ENCODE results near the gene ZBTB43. TPM values are rescaled to one million over a fixed set of nuclear protein-coding genes. Genes with fewer than 3 reads are reported as not detected.

ZBTB43 gene
- total RNA-seq, 1 experiment from 2014 or later = 15.4 TPM

GRCh38 chr9:126854734-126855133 lies 49.9 kb downstream of the ZBTB43 start:
- no peak overlapping the region for H2AFZ ChIP-seq (ENCODE audit: low read depth, low read length, poor library complexity, severe bottlenecking)
- POLR2A ChIA-PET = no interaction called here
- DNase-seq (ENCODE audit: low read depth, low spot score) = no peak
- no peak overlapping the region for H3K4me3 ChIP-seq (replicated peaks in 1 of 2; ENCODE audit: low read depth in 1 of 2, low read length in 2 of 2)
- H3K9ac ChIP-seq (ENCODE audit: low read length) = no peak overlapping the region
- CTCF ChIA-PET = interaction anchor here (0.7 kb wide), 1 partner anchor 349 kb away, joined by 3 read pairs; no protein-coding TSS in a partner anchor
- no peaks in the 10 kb centered on the region for H3K36me3 ChIP-seq (ENCODE audit: control insufficient read depth in 1 of 2, insufficient read depth in 2 of 2, low read length in 2 of 2)
- BruUV-seq (replicated peaks) = no TSS peak
- ATAC-seq = no peak
- no peaks in the 10 kb centered on the region for H4K20me1 ChIP-seq (ENCODE audit: insufficient read depth)
- intact Hi-C loops (cut with micrococcal nuclease) = no loop called here
- RAD21 ChIA-PET (ENCODE audit: low non-redundant PET in 1 of 2, low total read pairs in 2 of 2, uncharacterized antibody in 2 of 2, unreplicated experiment in 2 of 2) = no interaction called here
- TF ChIP-seq REST (IDR thresholded peaks at IDR 0.05; ENCODE audit: low read depth) (no peak), EGR1 (IDR thresholded peaks at IDR 0.05; ENCODE audit: low read depth) (no peak), CTCF (IDR thresholded peaks at IDR 0.05 in 2 of 3, conservative IDR thresholded peaks at IDR 0.05 in 1 of 3; ENCODE audit: borderline replicate concordance in 1 of 3, insufficient read depth in 1 of 3, low read depth in 2 of 3, low read length in 2 of 3) (no peak), YY1 (IDR thresholded peaks at IDR 0.05; ENCODE audit: extremely low read depth, insufficient replicate concordance, low read depth, low read length) (no peak)
- no peaks in the 10 kb centered on the region for H3K9me3 ChIP-seq (ENCODE audit: control insufficient read depth in 1 of 2, insufficient read depth in 1 of 2, low read depth in 1 of 2, low read length in 2 of 2)
- no peak overlapping the region for H3K4me2 ChIP-seq (ENCODE audit: low read length)
- H3K79me2 ChIP-seq (ENCODE audit: insufficient read depth, low read length) = no peaks in the 10 kb centered on the region
- H3K4me1 ChIP-seq (ENCODE audit: control insufficient read depth in 1 of 2, insufficient read depth in 2 of 2, low read length in 2 of 2) = peaks cover 0 to 1% of the 10 kb centered on the region in 2 experiments; a peak in 1 of 4 replicates
- peaks cover 13% of the 10 kb centered on the region; the same call in 1 of the 2 replicates for H3K27me3 ChIP-seq (ENCODE audit: insufficient read depth, low read length)
- H3K27ac ChIP-seq (ENCODE audit: low read depth, low read length) = no peak overlapping the region
- no peaks in the 10 kb centered on the region for H3K9me2 ChIP-seq (ENCODE audit: insufficient read depth)

Data from HCT116 (cell line).